Measurements from ENCODE around the gene RNF213.

DNA sequence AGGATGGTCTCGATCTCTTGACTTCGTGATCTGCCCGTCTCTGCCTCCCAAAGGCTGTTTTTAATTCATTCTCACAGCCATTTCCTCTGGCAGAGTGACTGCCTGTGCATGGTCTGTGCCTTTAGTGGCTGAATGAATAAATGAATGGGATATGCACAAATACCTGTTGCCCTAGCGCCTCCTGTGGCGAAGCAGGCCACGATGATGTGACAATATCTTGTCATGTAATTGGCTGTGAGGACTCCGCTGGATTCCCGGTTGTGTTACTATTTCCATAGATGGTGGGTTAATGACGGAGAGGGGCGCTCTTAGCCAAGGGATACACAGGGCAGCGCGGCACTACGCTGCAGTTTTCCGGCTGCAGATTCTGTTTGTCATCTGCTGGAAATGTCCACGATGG, 127.5 kb downstream of the RNF213 start:
- TF ChIP-seq, protein P1, sequence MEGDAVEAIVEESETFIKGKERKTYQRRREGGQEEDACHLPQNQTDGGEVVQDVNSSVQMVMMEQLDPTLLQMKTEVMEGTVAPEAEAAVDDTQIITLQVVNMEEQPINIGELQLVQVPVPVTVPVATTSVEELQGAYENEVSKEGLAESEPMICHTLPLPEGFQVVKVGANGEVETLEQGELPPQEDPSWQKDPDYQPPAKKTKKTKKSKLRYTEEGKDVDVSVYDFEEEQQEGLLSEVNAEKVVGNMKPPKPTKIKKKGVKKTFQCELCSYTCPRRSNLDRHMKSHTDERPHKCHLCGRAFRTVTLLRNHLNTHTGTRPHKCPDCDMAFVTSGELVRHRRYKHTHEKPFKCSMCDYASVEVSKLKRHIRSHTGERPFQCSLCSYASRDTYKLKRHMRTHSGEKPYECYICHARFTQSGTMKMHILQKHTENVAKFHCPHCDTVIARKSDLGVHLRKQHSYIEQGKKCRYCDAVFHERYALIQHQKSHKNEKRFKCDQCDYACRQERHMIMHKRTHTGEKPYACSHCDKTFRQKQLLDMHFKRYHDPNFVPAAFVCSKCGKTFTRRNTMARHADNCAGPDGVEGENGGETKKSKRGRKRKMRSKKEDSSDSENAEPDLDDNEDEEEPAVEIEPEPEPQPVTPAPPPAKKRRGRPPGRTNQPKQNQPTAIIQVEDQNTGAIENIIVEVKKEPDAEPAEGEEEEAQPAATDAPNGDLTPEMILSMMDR (IDR thresholded peaks at IDR 0.05; ENCODE audit: low read depth, low read length, missing input control) = no peak
- TF ChIP-seq, protein P2, sequence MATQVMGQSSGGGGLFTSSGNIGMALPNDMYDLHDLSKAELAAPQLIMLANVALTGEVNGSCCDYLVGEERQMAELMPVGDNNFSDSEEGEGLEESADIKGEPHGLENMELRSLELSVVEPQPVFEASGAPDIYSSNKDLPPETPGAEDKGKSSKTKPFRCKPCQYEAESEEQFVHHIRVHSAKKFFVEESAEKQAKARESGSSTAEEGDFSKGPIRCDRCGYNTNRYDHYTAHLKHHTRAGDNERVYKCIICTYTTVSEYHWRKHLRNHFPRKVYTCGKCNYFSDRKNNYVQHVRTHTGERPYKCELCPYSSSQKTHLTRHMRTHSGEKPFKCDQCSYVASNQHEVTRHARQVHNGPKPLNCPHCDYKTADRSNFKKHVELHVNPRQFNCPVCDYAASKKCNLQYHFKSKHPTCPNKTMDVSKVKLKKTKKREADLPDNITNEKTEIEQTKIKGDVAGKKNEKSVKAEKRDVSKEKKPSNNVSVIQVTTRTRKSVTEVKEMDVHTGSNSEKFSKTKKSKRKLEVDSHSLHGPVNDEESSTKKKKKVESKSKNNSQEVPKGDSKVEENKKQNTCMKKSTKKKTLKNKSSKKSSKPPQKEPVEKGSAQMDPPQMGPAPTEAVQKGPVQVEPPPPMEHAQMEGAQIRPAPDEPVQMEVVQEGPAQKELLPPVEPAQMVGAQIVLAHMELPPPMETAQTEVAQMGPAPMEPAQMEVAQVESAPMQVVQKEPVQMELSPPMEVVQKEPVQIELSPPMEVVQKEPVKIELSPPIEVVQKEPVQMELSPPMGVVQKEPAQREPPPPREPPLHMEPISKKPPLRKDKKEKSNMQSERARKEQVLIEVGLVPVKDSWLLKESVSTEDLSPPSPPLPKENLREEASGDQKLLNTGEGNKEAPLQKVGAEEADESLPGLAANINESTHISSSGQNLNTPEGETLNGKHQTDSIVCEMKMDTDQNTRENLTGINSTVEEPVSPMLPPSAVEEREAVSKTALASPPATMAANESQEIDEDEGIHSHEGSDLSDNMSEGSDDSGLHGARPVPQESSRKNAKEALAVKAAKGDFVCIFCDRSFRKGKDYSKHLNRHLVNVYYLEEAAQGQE (IDR thresholded peaks at IDR 0.05) = no peak
- TF ChIP-seq SP1 (IDR thresholded peaks at IDR 0.05) (no peak), JUND (IDR thresholded peaks at IDR 0.05) (no peak), FOXA1 (IDR thresholded peaks at IDR 0.05) (no peak), TAF1 (conservative IDR thresholded peaks at IDR 0.05) (no peak), GABPA (IDR thresholded peaks at IDR 0.05 in 1 of 2, conservative IDR thresholded peaks at IDR 0.05 in 1 of 2) (no peak), RAD21 (IDR thresholded peaks at IDR 0.05) (no peak), YY1 (IDR thresholded peaks at IDR 0.05) (no peak), HNF4A (conservative IDR thresholded peaks at IDR 0.05) (no peak), RXRA (IDR thresholded peaks at IDR 0.05) (no peak)
- TF ChIP-seq, protein P3, sequence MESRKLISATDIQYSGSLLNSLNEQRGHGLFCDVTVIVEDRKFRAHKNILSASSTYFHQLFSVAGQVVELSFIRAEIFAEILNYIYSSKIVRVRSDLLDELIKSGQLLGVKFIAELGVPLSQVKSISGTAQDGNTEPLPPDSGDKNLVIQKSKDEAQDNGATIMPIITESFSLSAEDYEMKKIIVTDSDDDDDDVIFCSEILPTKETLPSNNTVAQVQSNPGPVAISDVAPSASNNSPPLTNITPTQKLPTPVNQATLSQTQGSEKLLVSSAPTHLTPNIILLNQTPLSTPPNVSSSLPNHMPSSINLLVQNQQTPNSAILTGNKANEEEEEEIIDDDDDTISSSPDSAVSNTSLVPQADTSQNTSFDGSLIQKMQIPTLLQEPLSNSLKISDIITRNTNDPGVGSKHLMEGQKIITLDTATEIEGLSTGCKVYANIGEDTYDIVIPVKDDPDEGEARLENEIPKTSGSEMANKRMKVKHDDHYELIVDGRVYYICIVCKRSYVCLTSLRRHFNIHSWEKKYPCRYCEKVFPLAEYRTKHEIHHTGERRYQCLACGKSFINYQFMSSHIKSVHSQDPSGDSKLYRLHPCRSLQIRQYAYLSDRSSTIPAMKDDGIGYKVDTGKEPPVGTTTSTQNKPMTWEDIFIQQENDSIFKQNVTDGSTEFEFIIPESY (IDR thresholded peaks at IDR 0.05) = no peak
- TF ChIP-seq, protein P4, sequence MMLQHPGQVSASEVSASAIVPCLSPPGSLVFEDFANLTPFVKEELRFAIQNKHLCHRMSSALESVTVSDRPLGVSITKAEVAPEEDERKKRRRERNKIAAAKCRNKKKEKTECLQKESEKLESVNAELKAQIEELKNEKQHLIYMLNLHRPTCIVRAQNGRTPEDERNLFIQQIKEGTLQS (IDR thresholded peaks at IDR 0.05) = no peak
- TF ChIP-seq, protein P5, sequence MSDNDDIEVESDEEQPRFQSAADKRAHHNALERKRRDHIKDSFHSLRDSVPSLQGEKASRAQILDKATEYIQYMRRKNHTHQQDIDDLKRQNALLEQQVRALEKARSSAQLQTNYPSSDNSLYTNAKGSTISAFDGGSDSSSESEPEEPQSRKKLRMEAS (IDR thresholded peaks at IDR 0.05) = no peak

All from liver (tissue), 3 donors.